ENCODE data around the gene MAGED4B. TPM values are rescaled to one million over a fixed set of nuclear protein-coding genes. Genes with fewer than 3 reads are reported as not detected.
"Not testable (repeated sequence)": the region's sequence is repeated elsewhere in the genome, so short reads cannot be mapped to it uniquely, and the experiment has no call there.

Gene MAGED4B
- total RNA-seq = under 1 TPM in 2 of 4 donors, not detected in 2; 0.46 to 0.58 TPM

- in situ Hi-C loops (cut with MboI; ENCODE audit: low sequenced_read_pairs in 4 of 4); H3K27me3 ChIP-seq; H3K4me3 ChIP-seq; DNase-seq; ATAC-seq; H3K27ac ChIP-seq; intact Hi-C loops (cut with DNase I; ENCODE audit: low total_unique reads); H3K36me3 ChIP-seq; H3K4me1 ChIP-seq; H3K9me3 ChIP-seq: not testable (repeated sequence)
Observed at GRCh38 chrX:52068666-52069640, at the start of gene MAGED4B. MAGED4B (minus strand) TSS chrX:52069183; CDS start chrX:52068172, 1,011 bp downstream.

GRCh38 chrX:52118262-52118661 is 49.3 kb upstream of the MAGED4B start:
- H3K27me3 ChIP-seq = no peaks in the 10 kb centered on the region
- intact Hi-C loops (cut with DNase I; ENCODE audit: low total_unique reads) = no loop called here
- ATAC-seq (no peak), DNase-seq (no peak)
- no peak overlapping the region for H3K27ac ChIP-seq
- H3K36me3 ChIP-seq = no peaks in the 10 kb centered on the region
- H3K9me3 ChIP-seq = no peaks in the 10 kb centered on the region
- in situ Hi-C loops (cut with MboI; ENCODE audit: low sequenced_read_pairs in 4 of 4) = no loop called here
- H3K4me3 ChIP-seq = no peak overlapping the region
- no peak for TF ChIP-seq POLR2A (IDR thresholded peaks at IDR 0.05)
- TF ChIP-seq, protein P1, sequence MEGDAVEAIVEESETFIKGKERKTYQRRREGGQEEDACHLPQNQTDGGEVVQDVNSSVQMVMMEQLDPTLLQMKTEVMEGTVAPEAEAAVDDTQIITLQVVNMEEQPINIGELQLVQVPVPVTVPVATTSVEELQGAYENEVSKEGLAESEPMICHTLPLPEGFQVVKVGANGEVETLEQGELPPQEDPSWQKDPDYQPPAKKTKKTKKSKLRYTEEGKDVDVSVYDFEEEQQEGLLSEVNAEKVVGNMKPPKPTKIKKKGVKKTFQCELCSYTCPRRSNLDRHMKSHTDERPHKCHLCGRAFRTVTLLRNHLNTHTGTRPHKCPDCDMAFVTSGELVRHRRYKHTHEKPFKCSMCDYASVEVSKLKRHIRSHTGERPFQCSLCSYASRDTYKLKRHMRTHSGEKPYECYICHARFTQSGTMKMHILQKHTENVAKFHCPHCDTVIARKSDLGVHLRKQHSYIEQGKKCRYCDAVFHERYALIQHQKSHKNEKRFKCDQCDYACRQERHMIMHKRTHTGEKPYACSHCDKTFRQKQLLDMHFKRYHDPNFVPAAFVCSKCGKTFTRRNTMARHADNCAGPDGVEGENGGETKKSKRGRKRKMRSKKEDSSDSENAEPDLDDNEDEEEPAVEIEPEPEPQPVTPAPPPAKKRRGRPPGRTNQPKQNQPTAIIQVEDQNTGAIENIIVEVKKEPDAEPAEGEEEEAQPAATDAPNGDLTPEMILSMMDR (IDR thresholded peaks at IDR 0.05 in 4 of 5, conservative IDR thresholded peaks at IDR 0.05 in 1 of 5) = no peak
- H3K4me1 ChIP-seq = no peaks in the 10 kb centered on the region

DNA sequence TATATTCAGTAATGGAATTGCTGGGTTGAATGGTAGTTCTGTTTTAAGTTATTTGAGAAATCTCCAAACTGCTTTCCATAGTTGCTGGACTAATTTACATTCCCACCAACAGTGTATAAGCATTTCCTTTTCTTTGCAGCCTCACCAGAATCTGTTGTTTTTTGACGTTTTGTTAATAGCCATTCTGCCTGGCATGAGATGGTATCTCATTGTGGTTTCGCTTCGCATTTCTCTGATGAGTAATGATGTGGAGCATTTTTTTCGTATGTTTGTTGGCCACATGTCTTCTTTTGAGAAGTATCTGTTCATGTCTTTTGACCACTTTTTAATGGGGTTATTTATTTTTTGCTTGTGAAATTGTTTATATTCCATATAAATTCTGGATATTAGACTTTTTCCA is 13.6 kb upstream of the MAGED4B start:
- Histone ChIP-seq H3K4me1 (no peaks in the 10 kb centered on the region), H3K9me3 (no peaks in the 10 kb centered on the region), H3K4me3 (no peak overlapping the region), H3K36me3 (no peaks in the 10 kb centered on the region), H3K27me3 (no peaks in the 10 kb centered on the region), H3K27ac (no peak overlapping the region)
- no peak for DNase-seq
- no peak for ATAC-seq
- TF ChIP-seq, protein P1 (IDR thresholded peaks at IDR 0.05 in 4 of 5, conservative IDR thresholded peaks at IDR 0.05 in 1 of 5) = no peak
- no peak for TF ChIP-seq POLR2A (IDR thresholded peaks at IDR 0.05)
- intact Hi-C loops (cut with DNase I; ENCODE audit: low total_unique reads) = no loop called here
- in situ Hi-C loops (cut with MboI; ENCODE audit: low sequenced_read_pairs in 4 of 4) = no loop called here

DNA sequence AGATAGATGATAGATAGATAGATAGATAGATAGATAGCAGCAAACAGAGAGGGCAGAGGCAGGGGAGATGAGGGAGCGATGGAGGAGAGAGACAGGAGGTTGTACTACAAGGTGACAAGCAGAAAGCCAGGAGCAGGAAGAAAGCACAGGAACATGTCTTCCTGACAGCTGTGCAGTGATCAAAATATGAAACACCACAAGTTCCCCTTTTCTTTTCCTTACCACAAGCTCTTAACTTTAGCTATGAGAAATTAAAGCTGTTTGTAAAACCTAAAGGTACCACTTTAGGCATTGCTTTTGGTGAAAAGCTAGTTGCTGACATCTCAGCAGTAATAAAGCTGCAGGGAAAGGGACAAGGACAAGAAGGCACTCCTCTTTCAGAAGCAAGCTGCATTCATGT is 9.1 kb upstream of the MAGED4B start:
- intact Hi-C loops (cut with DNase I; ENCODE audit: low total_unique reads) (no loop called here), in situ Hi-C loops (cut with MboI; ENCODE audit: low sequenced_read_pairs in 4 of 4) (no loop called here)
- Histone ChIP-seq H3K4me3 (no peak overlapping the region), H3K36me3 (no peaks in the 10 kb centered on the region), H3K9me3 (no peaks in the 10 kb centered on the region), H3K4me1 (no peaks in the 10 kb centered on the region), H3K27me3 (no peaks in the 10 kb centered on the region), H3K27ac (no peak overlapping the region)
- TF ChIP-seq POLR2A (IDR thresholded peaks at IDR 0.05) = no peak
- TF ChIP-seq, protein P1 (IDR thresholded peaks at IDR 0.05 in 4 of 5, conservative IDR thresholded peaks at IDR 0.05 in 1 of 5) = no peak
- no peak for DNase-seq
- ATAC-seq = no peak

DNA sequence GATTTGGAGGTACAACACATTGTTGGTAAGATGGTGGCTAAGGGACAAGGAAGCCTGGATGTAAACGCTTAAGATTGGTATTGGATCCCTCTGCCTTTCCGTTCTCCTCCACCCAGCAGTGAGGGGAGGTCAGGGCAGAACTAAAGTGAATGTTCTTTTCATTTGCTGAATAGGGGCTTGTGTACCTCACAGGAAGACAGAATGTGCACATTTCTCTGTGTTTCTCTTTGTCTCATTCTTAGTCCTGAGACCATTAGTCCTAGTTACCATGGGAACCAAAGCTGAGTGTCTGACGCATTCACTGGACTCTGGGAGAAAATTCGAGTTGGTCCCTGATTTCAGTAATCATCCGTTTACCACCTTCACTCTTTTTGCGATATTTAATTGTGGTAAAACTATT is 26.7 kb downstream of the MAGED4B start:
- DNase-seq; H3K4me3 ChIP-seq; intact Hi-C loops (cut with DNase I; ENCODE audit: low total_unique reads); H3K36me3 ChIP-seq; H3K27ac ChIP-seq; H3K27me3 ChIP-seq; ATAC-seq; in situ Hi-C loops (cut with MboI; ENCODE audit: low sequenced_read_pairs in 4 of 4); H3K9me3 ChIP-seq; H3K4me1 ChIP-seq: not testable (repeated sequence)
